ENCODE measurements around the gene SRSF2. TPM values are rescaled to one million over a fixed set of nuclear protein-coding genes. Genes with fewer than 3 reads are reported as not detected.
A peak's percentile ranks its signal among the peaks of the same experiment; 100 is the strongest.
"Not testable (repeated sequence)": the region's sequence is repeated elsewhere in the genome, so short reads cannot be mapped to it uniquely, and the experiment has no call there.

SRSF2 gene
- polyA plus RNA-seq, 1 donor, result 189 TPM

DNA sequence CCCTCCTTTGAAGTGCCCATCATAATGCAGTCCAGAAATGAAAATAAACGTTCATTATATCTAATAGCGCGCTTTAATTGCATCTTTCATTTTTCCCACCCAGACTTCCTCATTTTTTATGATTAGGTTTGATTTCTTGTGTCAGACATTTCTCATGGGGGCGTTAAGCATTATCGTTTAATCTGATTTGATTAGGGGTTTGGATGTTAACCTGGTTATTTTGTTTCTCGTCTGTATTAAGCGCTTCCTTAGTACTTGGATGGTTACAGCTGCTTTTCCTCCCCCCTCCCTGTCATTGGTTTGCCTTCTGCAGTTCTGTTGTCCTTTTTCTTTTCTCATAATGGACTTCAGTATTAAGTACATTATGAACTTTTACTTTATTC, 1.3 kb upstream of the SRSF2 start:
- DNase-seq, result peak; percentile 15

DNA sequence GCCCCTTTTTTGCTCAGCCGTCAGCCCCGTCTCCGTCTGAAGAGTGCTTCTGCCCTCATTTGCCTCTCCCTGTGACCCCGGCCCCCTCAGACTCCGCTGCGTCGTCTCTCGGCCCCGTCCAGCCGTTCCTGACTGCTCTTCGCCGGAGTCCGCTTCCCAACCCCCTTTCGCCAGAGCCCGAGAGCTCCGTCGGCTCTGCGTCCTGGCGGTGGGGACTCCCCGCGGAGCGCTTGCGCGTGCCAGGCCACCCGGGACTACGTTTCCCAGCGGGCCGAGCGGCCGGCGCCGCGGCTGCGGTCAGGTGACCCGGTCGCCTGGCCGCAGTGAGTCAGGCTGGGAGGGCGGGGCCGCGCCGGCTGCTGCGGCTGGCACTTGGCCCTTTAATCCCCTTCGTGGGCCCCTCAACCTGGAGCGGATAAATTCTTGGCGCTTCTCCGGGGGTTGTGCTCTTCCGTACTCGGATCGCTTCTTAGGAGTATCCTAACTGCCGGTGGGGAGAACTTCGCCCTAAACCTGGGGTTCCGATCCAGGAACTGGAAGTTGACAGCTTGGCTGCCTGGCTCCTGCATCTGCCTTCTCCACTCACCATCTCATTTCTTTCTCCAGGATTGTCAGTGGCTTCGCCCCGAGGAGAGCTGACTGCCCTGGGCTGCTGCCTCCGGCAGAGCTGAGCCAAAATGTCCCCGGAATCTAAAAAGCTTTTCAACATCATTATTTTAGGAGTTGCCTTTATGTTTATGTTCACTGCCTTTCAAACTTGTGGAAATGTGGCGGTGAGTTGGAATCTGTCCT, 741 bp upstream of the SRSF2 start, which contains the start of gene MFSD11:
Gene MFSD11, plus strand, starts transcription at position 444 of the 792 bp plus-strand sequence. Its CDS starts 234 bp downstream, at position 678.
- peak; percentile 97 for DNase-seq

DNA sequence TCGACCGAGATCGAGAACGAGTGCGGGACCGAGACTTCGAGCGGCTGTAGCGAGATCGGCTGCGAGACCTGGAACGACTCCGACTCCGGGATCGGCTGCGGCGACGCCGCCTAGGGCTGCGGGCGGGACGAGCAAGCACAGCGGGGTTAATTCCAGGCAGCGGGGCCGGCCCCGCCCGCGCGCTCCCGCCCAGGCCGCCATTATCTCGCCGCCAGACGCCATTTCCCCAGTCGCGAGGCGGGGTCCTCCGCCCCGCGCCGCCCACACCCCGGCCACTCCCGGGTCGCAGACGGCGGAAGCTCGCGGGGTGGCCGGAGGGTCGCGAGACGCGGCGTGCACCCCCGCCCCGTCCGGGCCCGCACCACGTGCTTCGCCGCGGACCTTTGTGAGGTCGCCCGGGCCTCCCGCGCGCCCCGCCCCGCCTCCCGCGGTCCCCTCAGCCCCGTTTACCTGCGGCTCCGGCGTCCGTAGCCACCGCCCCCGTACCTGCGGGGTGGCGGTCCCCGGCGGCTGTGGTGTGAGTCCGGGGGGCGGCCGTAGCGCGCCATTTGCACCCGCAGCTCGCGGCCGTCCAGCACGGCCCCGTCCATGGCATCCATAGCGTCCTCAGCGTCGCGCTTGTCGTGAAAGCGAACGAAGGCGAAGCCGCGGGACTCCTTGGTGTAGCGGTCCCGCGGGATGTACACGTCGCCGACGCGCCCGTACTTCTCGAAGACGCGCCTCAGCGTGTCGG, 616 bp downstream of the SRSF2 start:
- peak; percentile 82 for DNase-seq

DNA sequence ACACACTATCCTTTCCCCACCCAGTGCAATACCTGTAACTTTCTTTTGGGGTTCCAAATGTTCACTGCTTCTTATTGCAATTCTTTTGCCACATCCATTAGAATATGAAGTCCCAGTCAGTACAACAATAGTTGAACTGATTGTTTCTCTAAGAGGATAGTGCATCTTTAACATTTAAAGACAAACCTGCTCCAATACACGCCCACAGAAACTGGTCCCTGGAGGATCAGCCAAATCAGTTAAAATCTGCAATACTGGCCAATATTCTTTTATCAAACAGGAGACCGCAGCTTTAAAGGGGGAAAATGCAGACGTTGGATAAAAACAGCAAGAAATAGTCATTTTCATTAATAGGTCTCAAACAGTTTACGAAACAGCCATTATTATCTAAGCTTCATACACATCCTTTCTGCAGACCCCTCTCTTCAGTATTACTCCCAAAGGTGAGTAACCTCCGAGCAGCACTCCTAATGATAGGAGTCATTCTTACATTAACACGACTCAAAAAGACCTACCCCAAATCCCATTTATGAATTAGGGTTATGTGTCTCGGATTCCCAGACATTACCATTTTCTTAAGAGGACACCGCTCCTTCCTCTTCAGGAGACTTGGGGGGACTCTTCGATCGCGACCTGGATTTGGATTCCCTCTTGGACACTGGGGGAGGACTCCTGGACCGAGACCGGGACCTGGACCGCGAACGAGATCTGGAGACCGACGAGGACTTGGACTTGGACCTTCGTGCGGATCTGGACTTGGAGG, 1.4 kb downstream of the SRSF2 start:
- no peak for DNase-seq

DNA sequence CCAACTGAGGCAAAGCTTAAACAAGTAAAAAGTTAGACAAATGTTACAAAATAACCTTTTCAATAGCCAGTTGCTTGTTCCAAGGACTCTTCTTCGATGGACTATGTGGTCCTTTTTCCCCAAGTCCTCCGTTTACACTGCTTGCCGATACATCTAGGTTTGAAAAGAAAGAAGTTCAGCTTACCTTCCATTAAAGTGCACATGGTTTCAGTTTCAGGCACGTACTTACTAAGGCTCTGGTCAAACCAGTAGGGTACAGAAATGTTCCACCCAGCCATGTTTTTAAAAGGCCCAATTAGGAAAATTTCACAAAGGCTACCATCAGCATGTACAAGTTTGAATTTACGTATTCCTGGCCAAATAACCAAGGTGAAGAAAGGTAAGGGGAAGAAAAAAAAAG, 2.1 kb downstream of the SRSF2 start:
- no peak for DNase-seq

DNA sequence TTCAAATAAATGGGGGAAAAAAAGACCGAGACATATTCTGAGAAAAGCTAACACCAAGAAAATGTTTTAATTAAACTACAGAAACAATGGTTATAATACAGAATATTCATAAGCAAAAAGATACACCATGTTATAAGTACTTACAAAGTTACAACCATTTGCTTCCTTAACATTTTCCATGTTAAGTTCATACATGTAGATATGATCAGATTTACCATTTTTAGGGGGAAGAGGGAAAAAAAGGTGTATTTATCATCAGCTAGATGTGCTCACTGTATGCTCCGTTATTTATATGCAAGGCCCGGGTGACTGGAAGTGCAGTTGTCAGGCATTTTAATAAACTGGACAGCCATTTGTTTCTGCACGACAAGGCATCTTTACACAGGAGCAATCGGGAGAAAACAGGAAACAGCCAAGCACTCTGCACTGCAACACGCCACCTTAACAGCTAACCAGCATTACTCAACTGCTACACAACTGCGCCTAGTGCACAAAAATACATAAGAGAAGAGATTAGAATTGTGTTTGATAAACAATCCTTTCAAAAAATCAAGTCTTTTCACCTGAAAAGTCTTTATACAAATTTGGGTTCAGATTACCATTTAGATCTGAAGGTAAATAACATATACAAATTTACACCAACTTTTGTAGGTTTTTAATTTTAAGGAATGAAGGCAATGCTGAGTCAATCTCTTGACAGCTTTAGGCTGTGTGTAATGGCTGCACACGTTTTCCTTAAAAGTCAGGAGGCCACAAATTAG, 2.9 kb downstream of the SRSF2 start:
- no peak for DNase-seq

DNA sequence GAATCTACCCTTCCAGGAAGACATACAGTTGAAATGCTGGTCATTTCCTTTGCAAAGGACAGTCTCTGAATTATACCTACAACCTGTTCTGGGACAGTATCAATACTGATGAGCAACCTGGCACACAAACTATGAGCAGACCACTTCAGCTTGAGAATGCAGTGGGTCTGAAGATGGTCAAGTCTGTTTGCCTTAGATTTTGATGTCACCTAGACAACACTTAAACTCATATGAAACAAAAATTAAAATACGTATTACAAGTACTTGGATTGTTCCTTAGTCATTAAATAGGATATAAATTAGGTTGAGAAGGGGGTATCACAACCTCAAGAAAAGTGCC, 3.5 kb downstream of the SRSF2 start:
- DNase-seq, result no peak

DNA sequence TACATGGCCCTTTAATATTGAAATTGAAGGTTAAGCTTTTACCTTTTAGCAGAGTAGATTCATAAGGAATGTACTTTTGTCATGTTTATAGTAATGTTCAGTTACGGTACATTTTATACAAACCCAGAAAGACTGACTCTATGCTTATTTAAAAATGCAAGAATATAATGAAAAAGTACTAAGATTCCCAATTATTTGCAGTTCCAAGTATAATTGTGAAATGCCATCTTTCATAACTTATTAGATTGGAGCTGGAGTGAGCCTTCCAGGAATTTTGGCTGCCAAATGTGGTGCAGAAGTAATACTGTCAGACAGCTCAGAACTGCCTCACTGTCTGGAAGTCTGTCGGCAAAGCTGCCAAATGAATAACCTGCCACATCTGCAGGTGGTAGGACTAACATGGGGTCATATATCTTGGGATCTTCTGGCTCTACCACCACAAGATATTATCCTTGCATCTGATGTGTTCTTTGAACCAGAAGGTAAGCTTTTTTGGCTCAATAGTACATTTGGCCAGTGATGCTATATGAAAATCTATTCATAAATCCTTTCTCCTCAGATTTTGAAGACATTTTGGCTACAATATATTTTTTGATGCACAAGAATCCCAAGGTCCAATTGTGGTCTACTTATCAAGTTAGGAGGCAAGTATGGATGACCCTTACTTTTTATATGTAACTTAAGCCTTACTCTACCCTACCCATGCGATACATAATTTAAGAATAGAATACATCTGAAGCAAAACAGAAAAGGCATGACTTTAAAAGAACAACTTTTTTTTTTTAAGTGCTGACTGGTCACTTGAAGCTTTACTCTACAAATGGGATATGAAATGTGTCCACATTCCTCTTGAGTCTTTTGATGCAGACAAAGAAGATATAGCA, 4.2 kb downstream of the SRSF2 start:
- DNase-seq, result no peak

DNA sequence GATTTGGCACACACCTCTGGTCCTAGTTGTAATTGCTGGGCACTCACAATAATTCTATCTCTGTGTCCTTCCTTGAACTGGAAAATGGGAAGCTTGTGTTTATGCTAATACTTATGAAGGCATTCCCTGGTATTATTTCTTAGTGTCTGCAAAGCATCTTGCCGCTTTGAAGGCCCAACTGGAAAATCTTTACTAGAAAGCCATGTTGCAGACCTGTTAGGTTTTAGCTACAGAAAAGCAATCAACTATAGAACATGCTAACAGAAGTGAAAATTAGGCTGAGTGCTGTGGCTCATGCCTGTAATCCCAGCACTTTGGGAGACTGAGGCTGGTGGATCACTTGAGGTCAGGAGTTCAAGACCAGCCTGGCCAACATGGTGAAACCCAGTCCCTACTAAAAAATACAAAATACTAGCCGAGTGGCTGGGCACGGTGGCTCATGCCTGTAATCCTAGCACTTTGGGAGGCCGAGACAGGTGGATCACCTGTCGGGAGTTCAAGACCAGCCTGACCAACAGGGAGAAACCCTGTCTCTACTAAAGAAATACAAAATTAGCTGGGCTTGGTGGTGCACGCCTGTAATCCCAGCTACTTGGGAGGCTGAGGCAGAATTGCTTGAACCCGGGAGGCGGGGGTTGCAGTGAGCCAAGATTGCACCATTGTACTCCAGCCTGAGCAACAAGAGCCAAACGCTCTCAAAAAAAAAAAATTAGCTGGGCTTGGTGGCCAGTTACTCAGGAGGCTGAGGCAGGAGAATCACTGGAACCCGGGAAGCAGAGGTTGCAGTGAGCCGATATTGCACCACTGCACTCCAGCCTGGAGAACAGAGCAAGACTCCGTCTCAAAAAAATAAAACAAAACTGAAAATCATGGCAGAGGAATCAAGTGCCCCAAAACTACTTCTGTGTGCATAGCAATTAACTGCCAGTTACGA, 5.1 kb downstream of the SRSF2 start:
- not testable (repeated sequence) for DNase-seq

DNA sequence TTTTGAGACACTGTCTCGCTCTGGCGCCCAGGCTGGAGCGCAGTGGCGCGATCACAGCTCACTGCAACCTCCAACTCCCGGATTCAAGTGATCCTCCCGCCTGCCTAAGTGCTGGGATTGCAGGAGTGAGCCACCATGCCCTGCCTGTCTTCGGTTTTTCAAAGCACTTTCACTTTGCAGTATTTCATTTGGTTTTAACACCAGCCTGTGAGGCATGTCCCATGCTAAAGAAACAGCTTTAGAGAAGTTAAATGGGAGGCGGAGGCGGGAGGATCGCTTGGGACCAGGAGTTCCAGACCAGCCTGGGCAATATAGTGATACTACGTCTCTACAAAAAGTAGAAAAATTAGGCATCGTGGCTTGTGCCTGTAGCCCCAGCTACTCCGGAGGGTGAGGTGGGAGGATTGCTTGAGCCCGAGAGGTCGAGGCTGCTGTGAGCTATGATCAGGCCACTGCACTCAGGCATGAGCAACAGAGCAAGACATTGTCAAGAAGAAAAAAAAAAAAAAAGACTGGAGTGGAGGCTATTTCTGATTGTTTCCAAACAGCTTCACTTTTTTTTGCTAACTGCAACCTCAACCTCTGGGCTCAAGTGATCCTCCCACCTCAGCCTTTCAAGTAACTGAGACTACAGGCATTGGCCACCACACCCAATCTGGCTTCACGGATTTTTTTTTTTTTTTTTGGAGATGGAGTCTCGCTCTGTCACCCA, 9.2 kb downstream of the SRSF2 start:
- DNase-seq, result no peak

DNA sequence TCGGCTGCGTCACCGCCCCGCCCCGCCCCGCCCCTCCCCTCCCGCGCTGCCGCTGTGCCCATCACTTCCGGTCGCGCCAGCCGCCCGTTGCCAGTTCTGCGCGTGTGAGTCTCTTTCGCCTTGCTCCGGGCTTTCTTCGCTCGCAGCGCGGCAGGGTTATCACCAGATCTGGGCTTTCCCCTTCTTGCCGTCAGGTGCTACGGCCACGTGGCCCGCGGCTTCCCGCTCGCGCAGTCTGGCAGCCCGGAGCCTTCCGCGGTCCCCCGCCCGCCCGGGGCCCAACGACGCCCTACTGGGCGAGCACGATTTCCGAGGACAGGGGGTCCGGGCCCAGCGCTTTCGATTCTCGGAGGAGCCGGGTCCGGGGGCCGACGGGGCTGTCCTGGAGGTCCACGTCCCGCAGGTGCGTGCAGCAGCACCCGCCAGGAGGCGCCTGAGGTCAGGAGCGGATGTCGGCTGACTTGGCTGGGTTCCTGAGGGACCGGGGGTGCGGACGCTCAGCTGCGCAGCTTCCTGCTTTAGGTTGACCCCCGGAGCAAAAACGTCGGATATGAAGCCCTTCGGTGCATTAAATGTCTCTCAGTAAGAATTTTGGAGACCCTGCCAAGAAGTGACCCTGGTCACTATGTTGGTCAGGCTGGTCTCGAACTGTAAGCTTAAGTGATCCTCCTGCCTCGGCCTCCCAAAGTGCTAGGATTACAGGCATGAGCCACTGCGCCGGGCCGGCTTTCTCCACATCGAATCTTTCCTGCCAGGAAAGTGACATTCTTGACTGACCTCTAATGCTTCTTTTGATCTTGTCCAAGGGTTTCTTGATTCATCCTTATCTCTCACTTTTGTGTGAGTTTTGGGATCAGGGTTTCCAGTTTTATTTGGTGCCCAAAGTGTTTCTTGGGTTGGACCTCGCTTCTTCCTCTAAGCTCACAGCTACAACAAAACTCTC, 10.1 kb downstream of the SRSF2 start, which contains the start of gene METTL23:
Gene METTL23, plus strand, starts transcription at position 64 of the 943 bp plus-strand sequence. CDS start 2,872 bp downstream, outside the sequence.
- DNase-seq, result peak; percentile 84

DNA sequence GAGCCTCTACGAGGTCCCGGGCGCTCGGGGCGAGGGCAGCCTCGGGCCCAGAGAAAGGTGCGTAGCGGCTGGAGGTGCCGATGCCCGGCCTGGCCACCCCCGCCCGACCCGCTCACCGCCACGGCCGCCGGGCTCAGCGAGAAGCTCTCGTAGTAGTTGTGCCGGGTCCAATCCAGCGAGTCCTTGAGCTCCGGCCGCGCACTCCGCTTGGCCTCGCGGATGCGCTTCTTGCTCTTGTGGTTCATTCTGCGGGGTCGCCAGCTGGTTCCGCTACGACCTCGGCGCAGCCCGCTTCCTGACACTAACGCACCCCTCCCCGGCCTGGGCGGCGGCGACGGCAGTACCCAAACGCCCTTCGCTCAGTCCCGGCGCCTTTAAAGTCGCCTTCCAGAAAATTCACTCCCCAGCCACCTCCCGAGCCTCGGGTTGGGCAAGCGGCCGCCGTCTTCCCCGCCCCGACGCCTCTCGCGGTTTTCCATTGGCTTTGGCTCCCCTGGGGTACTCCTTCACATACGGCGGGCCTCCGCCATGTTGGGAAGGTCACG, 10.8 kb downstream of the SRSF2 start, which contains the start of gene JMJD6:
Gene JMJD6, minus strand, starts transcription at position 376 of the 545 bp plus-strand sequence. Its CDS starts 131 bp downstream, at position 245.
- DNase-seq, result peak; percentile 97

DNA sequence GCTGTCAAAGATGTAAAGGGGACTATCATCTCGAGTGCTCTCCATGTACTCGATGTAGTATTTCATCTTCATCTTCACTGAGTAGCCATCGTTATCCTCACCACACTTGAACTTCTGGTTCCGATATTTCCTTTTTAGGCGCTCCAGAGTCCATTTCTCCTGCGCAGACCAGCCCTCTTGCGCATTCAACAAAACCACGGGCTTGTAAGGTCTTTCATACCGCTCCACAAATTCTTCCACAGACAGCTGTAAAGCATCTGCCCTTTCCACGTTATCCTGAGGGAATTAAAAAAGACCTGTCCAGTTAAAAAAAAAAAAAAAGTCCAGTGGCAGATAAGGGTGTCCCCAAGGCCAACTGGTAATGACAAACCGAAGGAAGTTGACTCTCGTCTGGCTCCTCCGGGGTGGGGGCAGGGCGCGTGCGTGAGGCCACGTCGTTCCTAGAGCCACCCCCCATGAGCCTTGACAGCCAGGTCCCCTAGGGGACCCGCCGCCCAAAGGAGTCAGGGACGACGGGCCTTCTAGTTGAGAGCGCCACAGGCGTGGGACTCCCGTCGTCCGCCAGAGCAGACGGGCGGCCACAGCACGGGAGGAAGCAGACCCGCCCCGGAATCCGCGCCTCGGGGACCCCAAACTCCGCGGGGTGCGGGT, 11.4 kb downstream of the SRSF2 start:
- DNase-seq, result peak; percentile 66

DNA sequence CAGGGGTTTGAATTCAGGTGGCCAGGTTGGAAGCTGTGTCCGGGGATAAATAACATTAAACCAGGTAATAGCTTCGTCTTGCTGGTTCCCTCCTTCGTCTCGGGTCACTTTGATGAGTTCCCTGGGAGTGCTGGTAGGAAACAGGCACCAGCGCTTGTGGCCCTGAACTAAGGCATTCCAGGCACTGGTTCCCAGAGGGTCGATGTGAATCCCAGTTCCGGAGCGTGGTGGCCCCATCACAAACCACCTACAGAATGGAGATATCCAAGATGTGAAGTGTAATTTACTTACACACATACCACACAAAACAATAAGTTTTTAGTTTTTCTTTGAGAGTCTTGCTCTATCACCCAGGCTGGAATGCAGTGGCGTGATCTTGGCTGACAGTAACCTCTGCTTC, 13.3 kb downstream of the SRSF2 start:
- no peak for DNase-seq

DNA sequence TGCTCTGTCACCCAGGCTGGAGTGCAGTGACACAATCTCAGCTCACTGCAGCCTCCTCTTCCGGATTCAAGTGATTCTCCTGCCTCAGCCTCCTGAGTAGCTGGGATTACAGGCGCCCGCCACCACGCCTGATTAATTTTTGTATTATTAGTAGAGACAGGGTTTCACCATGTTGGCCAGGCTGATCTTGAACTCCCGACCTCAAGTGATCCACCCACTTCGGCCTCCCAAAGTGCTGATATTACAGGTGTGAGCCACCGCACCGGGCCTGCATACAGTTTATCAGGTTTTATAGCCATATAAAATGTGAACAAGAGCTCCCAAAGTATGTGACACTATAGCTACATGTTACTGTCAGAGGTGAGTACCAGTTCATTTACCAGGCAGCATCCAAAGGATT, 14.2 kb downstream of the SRSF2 start:
- not testable (repeated sequence) for DNase-seq

DNA sequence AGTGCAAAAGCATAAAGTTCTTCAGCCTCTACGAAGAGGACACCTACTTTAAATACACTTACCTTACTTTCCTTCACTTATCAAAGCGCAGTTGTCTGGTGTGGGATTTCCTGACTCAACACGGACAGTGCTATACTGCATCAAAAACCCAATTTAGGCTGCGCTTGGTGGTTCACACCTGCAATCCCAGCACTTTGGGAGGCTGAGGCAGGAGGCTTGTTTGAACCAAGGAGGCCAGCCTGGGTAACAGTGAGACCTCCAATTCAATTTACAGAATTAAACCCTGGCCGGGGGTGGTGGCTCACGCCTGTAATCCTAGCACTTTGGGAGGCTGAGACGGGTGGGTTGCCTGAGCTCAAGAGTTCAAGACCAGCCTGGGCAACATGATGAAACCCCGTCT, 14.9 kb downstream of the SRSF2 start:
- DNase-seq, result no peak

DNA sequence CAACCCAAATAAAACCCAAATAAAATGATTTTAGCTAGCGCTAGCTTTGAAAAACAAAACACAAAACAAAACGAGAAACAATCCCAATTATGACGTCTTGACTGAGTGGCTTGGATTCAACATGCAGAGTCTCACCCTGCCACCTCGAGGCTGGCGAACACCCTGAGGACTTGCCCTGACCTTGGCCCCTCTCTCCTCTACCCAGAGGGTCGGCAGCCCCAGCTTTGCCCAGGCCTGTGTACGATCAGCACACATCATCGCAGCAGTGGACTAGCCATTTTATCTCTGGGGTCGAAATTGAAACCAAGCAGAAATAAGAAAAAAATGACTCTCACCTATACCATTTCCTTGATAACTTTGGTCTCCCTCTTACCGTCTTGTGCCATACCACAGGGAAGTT, 15.7 kb downstream of the SRSF2 start:
- no peak for DNase-seq
